HepG2 (cell line): Measurements from ENCODE around the gene TMEM165. TPM values are rescaled to one million over a fixed set of nuclear protein-coding genes. Genes with fewer than 3 reads are reported as not detected.

Experiments
- ATAC-seq: fragments of 200-7000 bp; cut with Tn5 transposase; 3 replicates; pipeline ENCODE4 v1.9.1; 2020; ENCODE audit warnings: mild to moderate bottlenecking, moderate library complexity
- BruUV-seq: library from RNA; stranded (reverse); fragments of 400-500 nt; replicated peaks from 2 replicates; lab custom pipeline; 2021; lab: Mats Ljungman, UMichigan
- CTCF ChIA-PET: fragments of 300-600 bp; formaldehyde crosslinking; extraction: SDS; loops from one replicate; lab custom pipeline; 2021; ENCODE audit warnings: low total read pairs, inconsistent platforms, low intra/inter-chr PET ratio; lab: Yijun Ruan, JAX
- POLR2A ChIA-PET: fragments of 350-600 bp; sonication (Branson Sonifier 250); formaldehyde crosslinking; loops from one replicate; lab custom pipeline; 2020; ENCODE audit warnings: antibody characterized with exemption, inconsistent platforms; lab: Yijun Ruan, JAX
- DNase-seq: peaks from one replicate; pipeline ENCODE4 v3.0.0-alpha.2; 2015; ENCODE audit warnings: low spot score
- FAIRE-seq: peaks from 3 replicates; lab custom pipeline; 2011; peaks lifted over from hg19 to GRCh38; lab: Jason Lieb, UNC
- H2AFZ ChIP-seq: one replicate; pipeline ENCODE4 v1.6.1; 2011; ENCODE audit warnings: low read length, inconsistent platforms
- H3K27ac ChIP-seq: fragments of 300-600 bp; 3 replicates; pipeline ENCODE4 v1.8.0; 2011; ENCODE audit warnings: mixed run types, mild to moderate bottlenecking, mixed read lengths, low read length, inconsistent platforms; ENCODE audit not compliant: insufficient read depth; ENCODE audit errors: extremely low read length
- H3K27me3 ChIP-seq, 2 experiments: fragments of 200-600 bp in 1 of 2; 2 replicates in 1 of 2; 3 replicates in 1 of 2; pipeline versions ENCODE4 v1.6.0 to v1.8.0; 2011; ENCODE audit warnings: low read length in 2 of 2, mild to moderate bottlenecking in 2 of 2, moderate library complexity in 2 of 2, inconsistent platforms in 1 of 2; ENCODE audit not compliant: insufficient read depth in 2 of 2, control insufficient read depth in 1 of 2
- H3K36me3 ChIP-seq, 2 experiments: fragments of 200-600 bp in 1 of 2; replicated peaks in 1 of 2; 2 replicates in 1 of 2; 3 replicates in 1 of 2; pipeline versions ENCODE4 v1.5.1 to v1.8.0; 2011; ENCODE audit warnings: low read length in 2 of 2, inconsistent platforms in 1 of 2; ENCODE audit not compliant: insufficient read depth in 2 of 2, control insufficient read depth in 1 of 2
- H3K4me1 ChIP-seq: 2 replicates; pipeline ENCODE4 v1.5.1; 2012; ENCODE audit warnings: low read length, inconsistent platforms; ENCODE audit not compliant: insufficient read depth
- H3K4me2 ChIP-seq: 2 replicates; pipeline ENCODE4 v1.6.0; 2011; ENCODE audit warnings: low read depth, low read length, inconsistent platforms
- H3K4me3 ChIP-seq, 3 experiments: fragments of 200-600 bp in 1 of 3; sonication (generic), shearing (Covaris generic) in 1 of 3; replicated peaks in 1 of 3; 2 replicates each; pipeline ENCODE4 v1.5.1; 2011 to 2016; ENCODE audit warnings: low read length in 3 of 3, inconsistent platforms in 2 of 3, low read depth in 2 of 3, mild to moderate bottlenecking in 2 of 3, control low read depth in 1 of 3, mixed read lengths in 1 of 3; ENCODE audit not compliant: insufficient read depth in 1 of 3
- H3K79me2 ChIP-seq: one replicate; pipeline ENCODE4 v1.6.1; 2011; ENCODE audit warnings: low read length, inconsistent platforms; ENCODE audit not compliant: insufficient read depth
- H3K9ac ChIP-seq: 2 replicates; pipeline ENCODE4 v1.6.0; 2011; ENCODE audit warnings: mild to moderate bottlenecking, low read depth, low read length, inconsistent platforms; ENCODE audit not compliant: insufficient read depth
- H3K9me3 ChIP-seq: 2 replicates; pipeline ENCODE4 v1.5.1; 2012; ENCODE audit warnings: mild to moderate bottlenecking, low read length
- H4K20me1 ChIP-seq: 2 replicates; pipeline ENCODE4 v1.6.0; 2011; ENCODE audit warnings: inconsistent platforms, mild to moderate bottlenecking, low read length, moderate library complexity; ENCODE audit not compliant: insufficient read depth
- DNMT1 ChIP-seq: sonication (generic); formaldehyde crosslinking; IDR thresholded peaks from 2 replicates; pipeline ENCODE4 v1.5.1; 2020; ENCODE audit warnings: mild to moderate bottlenecking, missing genetic modification reagents
- KMT2B ChIP-seq: IDR thresholded peaks from 2 replicates; pipeline ENCODE4 v1.6.1; 2016; ENCODE audit warnings: missing genetic modification reagents, missing compliant biosample characterization
- RBM22 ChIP-seq: fragments of 200-400 bp; formaldehyde crosslinking; optimal IDR thresholded peaks from 2 replicates; pipeline ENCODE3; 2017; ENCODE audit warnings: mild to moderate bottlenecking, low read length, moderate library complexity
- ZNF121 ChIP-seq: sonication (generic); formaldehyde crosslinking; IDR thresholded peaks from 2 replicates; pipeline ENCODE4 v1.5.0; 2020; ENCODE audit warnings: mild to moderate bottlenecking, missing genetic modification reagents
- WGBS: methylation state at CpG from one replicate; pipeline ENCODE4 v1.1.6; 2017; ENCODE audit warnings: low lambda C conversion rate; 5-methylcytosine and 5-hydroxymethylcytosine counted together
- in situ Hi-C: cut with HindIII; loops from 2 replicates; pipeline ENCODE4 v1.10.0; 2017; ENCODE audit warnings: low pct_unique_long_range_greater_than_20kb; ENCODE audit not compliant: extremely low pct_ligation_motif_present
- intact Hi-C: fragments of 100-400 bp; cut with micrococcal nuclease; formaldehyde crosslinking; loops from one replicate; pipeline ENCODE4 v1.10.0; 2022; ENCODE audit not compliant: unreplicated experiment
- polyA plus RNA-seq, 8 experiments: library from polyadenylated mRNA; depleted of rRNA in 3 of 8; stranded (reverse) in 7 of 8; unstranded in 1 of 8; fragments of >200 nt; fragmentation: Illumina TruSeq in 4 of 8; extraction: Trizol in 4 of 8; gene quantifications; 2 replicates each; pipeline versions ENCODE4 v1.2.1 to v1.2.3, GENCODE V29; 2011 to 2016; ENCODE audit warnings: low read depth in 4 of 8, missing spikeins in 1 of 8, mixed read lengths in 1 of 8; ENCODE audit not compliant: insufficient read depth in 1 of 8
- total RNA-seq, 5 experiments: library from RNA; depleted of rRNA; stranded (reverse); fragments of >200 nt; fragmentation: Illumina TruSeq; extraction: Trizol; gene quantifications; 2 replicates each; pipeline ENCODE4 v1.2.3, GENCODE V29; 2016; ENCODE audit warnings: low read depth in 1 of 5

Gene TMEM165
- total and polyA plus RNA-seq, 2 of the 13 experiments (the other 11 are each of a cell fraction or from before 2014, with no cell fraction given) = 54.6 to 103 TPM

DNA sequence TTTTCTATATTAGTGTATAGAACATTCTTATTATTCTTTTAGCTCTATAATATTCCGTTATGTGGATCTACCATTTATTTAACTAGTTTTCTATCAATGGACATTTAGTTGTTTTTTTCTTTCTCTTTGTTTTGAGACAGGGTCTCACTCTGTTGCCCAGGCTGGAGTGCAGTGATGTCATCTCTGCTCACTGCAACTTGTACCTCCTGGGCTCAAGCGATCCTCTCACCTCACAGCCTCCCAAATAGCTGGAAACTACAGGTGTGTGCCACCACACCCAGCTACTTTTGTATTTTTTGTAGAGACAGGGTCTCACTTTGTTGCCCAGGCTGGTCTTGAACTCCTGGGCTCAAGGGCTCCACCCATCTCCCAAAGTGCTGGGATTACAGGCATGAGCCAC is 10.8 kb downstream of the TMEM165 start:
- Histone ChIP-seq H4K20me1 (peaks cover 9% of the 10 kb centered on the region), H2AFZ (no peak overlapping the region), H3K4me3 (no peak overlapping the region), H3K4me1 (peaks cover 10% of the 10 kb centered on the region), H3K27me3 (no peaks in the 10 kb centered on the region), H3K4me2 (no peak overlapping the region), H3K9ac (no peak overlapping the region), H3K27ac (no peak overlapping the region), H3K36me3 (peaks cover 3 to 20% of the 10 kb centered on the region in 2 experiments; a peak in 3 of 5 replicates), H3K9me3 (no peaks in the 10 kb centered on the region), H3K79me2 (peaks cover 57% of the 10 kb centered on the region)
- FAIRE-seq (no peak), ATAC-seq (no peak), DNase-seq (no peak)
- no TSS peak for BruUV-seq
- intact Hi-C loops (no loop called here), in situ Hi-C loops (no loop called here)
- WGBS = 96% methylated on average over 2 of the region's 2 CpGs
- TF ChIP-seq KMT2B (CRISPR knock-in tag) (no peak), ZNF121 (CRISPR knock-in tag) (peak; percentile 54; the same call in 1 of the 2 replicates)
- POLR2A ChIA-PET = no interaction called here
- CTCF ChIA-PET = no interaction called here

DNA sequence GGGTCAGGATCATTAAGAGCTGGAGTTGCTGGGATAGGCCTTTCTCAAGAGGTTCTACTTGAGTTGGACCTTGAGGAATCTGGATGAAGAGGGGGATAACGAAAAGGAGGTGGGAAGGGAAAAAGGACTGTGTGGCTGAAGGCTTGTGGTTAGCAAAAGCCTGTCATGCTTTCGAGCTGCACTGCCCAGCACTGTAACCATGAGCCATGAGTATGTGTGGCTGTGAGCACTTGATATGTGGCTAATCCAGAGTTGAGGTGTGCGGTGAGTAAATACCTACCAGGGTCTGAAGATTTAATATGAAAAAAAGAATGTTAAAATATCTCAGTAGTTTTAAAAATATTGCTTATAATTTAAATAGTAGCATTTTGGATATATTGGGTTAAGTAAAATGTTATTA is 11.4 kb downstream of the TMEM165 start:
- in situ Hi-C loops = no loop called here
- intact Hi-C loops = no loop called here
- Histone ChIP-seq H3K4me2 (no peak overlapping the region), H3K4me1 (peaks cover 10% of the 10 kb centered on the region), H3K27me3 (no peaks in the 10 kb centered on the region), H3K36me3 (peaks cover 5 to 26% of the 10 kb centered on the region in 2 experiments; a peak in 4 of 5 replicates), H2AFZ (no peak overlapping the region), H3K79me2 (peaks cover 57% of the 10 kb centered on the region), H3K9me3 (no peaks in the 10 kb centered on the region), H3K4me3 (no peak overlapping the region), H3K27ac (no peak overlapping the region), H4K20me1 (peaks cover 9% of the 10 kb centered on the region), H3K9ac (no peak overlapping the region)
- BruUV-seq = no TSS peak
- WGBS = 98% methylated on average over 3 of the region's 3 CpGs
- ATAC-seq = no peak
- CTCF ChIA-PET = no interaction called here
- no peak for FAIRE-seq
- TF ChIP-seq DNMT1 (CRISPR knock-in tag) (no peak), RBM22 (peak; percentile 61)
- DNase-seq = no peak
- POLR2A ChIA-PET = no interaction called here
